SK-N-SH (cell line): ENCODE measurements around the gene GULP1. TPM values are rescaled to one million over a fixed set of nuclear protein-coding genes. Genes with fewer than 3 reads are reported as not detected.
A peak's percentile ranks its signal among the peaks of the same experiment; 100 is the strongest.

Source experiments
- CHD2 ChIP-seq: fragments of 150-350 bp; IDR thresholded peaks from 2 replicates; pipeline ENCODE4 v1.6.1; 2018; ENCODE audit warnings: low read length; ENCODE audit not compliant: partially characterized antibody
- EP300 ChIP-seq, 2 experiments: IDR thresholded peaks; 2 replicates each; pipeline versions ENCODE4 v1.4.0 to v1.6.1; 2012; ENCODE audit warnings: borderline replicate concordance in 1 of 2, low read depth in 1 of 2, low read length in 1 of 2
- FOSL2 ChIP-seq: IDR thresholded peaks from 2 replicates; pipeline ENCODE4 v1.4.0; 2012; ENCODE audit warnings: low read depth, mild to moderate bottlenecking, moderate library complexity, borderline replicate concordance
- FOXJ3 ChIP-seq: sonication (generic); formaldehyde crosslinking; IDR thresholded peaks from 2 replicates; pipeline ENCODE4 v1.5.1; 2020; ENCODE audit warnings: mild to moderate bottlenecking, missing genetic modification reagents
- FOXM1 ChIP-seq: IDR thresholded peaks from 2 replicates; pipeline ENCODE4 v1.4.0; 2012; ENCODE audit warnings: low read depth, mild to moderate bottlenecking
- GATA2 ChIP-seq: sonication (generic); formaldehyde crosslinking; IDR thresholded peaks from 2 replicates; pipeline ENCODE4 v1.5.0; 2020; ENCODE audit warnings: mild to moderate bottlenecking, missing genetic modification reagents
- JUND ChIP-seq: IDR thresholded peaks from 2 replicates; pipeline ENCODE4 v1.4.0; 2012
- MXI1 ChIP-seq: IDR thresholded peaks from 2 replicates; pipeline ENCODE4 v1.6.1; 2012; ENCODE audit warnings: mild to moderate bottlenecking, low read depth, low read length, improper control_type of control experiment
- NFIC ChIP-seq: IDR thresholded peaks from 2 replicates; pipeline ENCODE4 v1.4.0; 2012; ENCODE audit warnings: borderline replicate concordance
- NRF1 ChIP-seq: IDR thresholded peaks from 2 replicates; pipeline ENCODE4 v1.6.1; 2012; ENCODE audit warnings: low read depth, mild to moderate bottlenecking, low read length
- POLR2AphosphoS5 ChIP-seq: IDR thresholded peaks from 2 replicates; pipeline ENCODE4 v1.6.1; 2012; ENCODE audit warnings: low read depth, low read length
- RAD21 ChIP-seq: IDR thresholded peaks from 2 replicates; pipeline ENCODE4 v1.6.1; 2012; ENCODE audit warnings: mild to moderate bottlenecking, low read length
- RFX5 ChIP-seq: IDR thresholded peaks from 2 replicates; pipeline ENCODE4 v1.6.1; 2012; ENCODE audit warnings: mild to moderate bottlenecking, improper control_type of control experiment, low read length
- RXRA ChIP-seq: IDR thresholded peaks from 2 replicates; pipeline ENCODE4 v1.4.0; 2012; ENCODE audit warnings: low read depth, mild to moderate bottlenecking, borderline replicate concordance
- SIN3A ChIP-seq: IDR thresholded peaks from 2 replicates; pipeline ENCODE4 v1.6.1; 2012; ENCODE audit warnings: low read depth, mild to moderate bottlenecking, low read length, moderate library complexity, borderline replicate concordance
- TAF1 ChIP-seq: IDR thresholded peaks from 2 replicates; pipeline ENCODE4 v1.6.1; 2012; ENCODE audit warnings: low read depth, mild to moderate bottlenecking, low read length, moderate library complexity, borderline replicate concordance
- TCF12 ChIP-seq: IDR thresholded peaks from 2 replicates; pipeline ENCODE4 v1.4.0; 2012
- TEAD4 ChIP-seq: IDR thresholded peaks from 2 replicates; pipeline ENCODE4 v1.4.0; 2012; ENCODE audit warnings: mild to moderate bottlenecking, borderline replicate concordance; ENCODE audit not compliant: insufficient read depth
- YY1 ChIP-seq: IDR thresholded peaks from 2 replicates; pipeline ENCODE4 v1.4.0; 2012; ENCODE audit warnings: low read depth, mild to moderate bottlenecking
- polyA plus RNA-seq, 3 experiments: library from polyadenylated mRNA; depleted of rRNA; stranded (reverse); fragments of >200 nt; gene quantifications; 2 replicates each; pipeline ENCODE4 v1.2.3, GENCODE V29; 2012
- TF ChIP-seq, protein P1 (sequence below): IDR thresholded peaks from 2 replicates; pipeline ENCODE4; 2012
- TF ChIP-seq, protein P2 (sequence below): IDR thresholded peaks from 2 replicates; pipeline ENCODE4 v1.6.1; 2012; ENCODE audit warnings: mild to moderate bottlenecking, low read depth, low read length, moderate library complexity
- TF ChIP-seq, protein P3 (sequence below): IDR thresholded peaks from 2 replicates; pipeline ENCODE4 v1.4.0; 2012; ENCODE audit warnings: low read depth, borderline replicate concordance
- TF ChIP-seq, protein P4 (sequence below): fragments of 150-350 bp; IDR thresholded peaks from 2 replicates; pipeline ENCODE4 v1.6.1; 2016; ENCODE audit warnings: mild to moderate bottlenecking, low read depth, low read length

The GULP1 gene
- polyA plus RNA-seq, 1 of the 3 experiments (the other 2 are of a cell fraction) = 33.8 TPM

DNA sequence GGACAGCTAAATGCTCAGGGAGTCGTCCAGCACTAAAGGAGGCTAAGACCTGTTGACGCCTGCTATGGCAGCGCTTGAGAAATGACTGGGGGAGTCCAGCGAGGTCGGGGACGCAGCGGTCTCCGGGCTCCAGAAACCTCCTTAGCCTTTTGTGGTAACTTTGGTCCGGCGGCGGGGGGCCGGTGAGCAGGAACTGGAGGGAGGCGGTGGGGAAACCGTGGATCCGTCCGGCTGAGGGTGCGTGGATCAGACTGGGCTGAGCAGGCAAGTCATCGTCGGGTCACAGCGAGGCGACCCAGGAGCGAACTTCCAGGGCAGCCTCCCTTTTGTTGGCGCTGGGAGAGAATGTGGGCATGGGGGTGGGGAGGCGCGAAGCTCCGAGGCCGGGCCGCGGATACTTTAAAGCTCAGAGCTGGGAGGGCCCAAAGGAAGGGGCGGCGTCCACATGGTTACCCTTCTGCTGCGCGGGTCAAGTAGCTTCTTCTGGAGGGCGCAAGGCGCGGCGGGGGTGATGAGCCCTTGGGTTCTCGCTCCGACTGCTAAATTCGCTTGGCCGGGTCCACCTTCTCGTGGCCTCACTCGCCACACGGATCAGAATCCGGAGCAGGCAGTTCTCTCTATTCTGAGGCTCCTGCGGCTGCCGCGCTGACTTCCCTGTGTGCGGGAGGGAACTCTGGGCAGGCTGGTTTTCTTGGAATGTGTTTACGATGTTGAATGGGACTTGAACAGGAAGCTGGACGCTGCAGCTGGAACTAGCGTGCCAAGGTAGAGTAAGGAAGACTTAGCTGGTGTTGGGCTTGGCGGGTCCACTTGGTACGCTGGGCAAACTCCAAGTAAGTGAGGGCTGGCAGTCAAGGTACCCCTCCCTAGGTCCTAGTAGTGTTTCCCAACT is 920 bp downstream of the GULP1 start (continued):
- peak; percentile 82 for TF ChIP-seq TAF1
- no peak for TF ChIP-seq FOXM1
- peak; percentile 27 for TF ChIP-seq TCF12
- no peak; the same call in 1 of the 2 replicates for TF ChIP-seq NFIC
- TF ChIP-seq EP300 (IDR thresholded peaks at IDR 0.05; ENCODE audit: borderline replicate concordance in 1 of 2, low read depth in 1 of 2, low read length in 1 of 2) = no peak
- peak; percentile 18 for TF ChIP-seq RAD21
- TF ChIP-seq, protein P1, sequence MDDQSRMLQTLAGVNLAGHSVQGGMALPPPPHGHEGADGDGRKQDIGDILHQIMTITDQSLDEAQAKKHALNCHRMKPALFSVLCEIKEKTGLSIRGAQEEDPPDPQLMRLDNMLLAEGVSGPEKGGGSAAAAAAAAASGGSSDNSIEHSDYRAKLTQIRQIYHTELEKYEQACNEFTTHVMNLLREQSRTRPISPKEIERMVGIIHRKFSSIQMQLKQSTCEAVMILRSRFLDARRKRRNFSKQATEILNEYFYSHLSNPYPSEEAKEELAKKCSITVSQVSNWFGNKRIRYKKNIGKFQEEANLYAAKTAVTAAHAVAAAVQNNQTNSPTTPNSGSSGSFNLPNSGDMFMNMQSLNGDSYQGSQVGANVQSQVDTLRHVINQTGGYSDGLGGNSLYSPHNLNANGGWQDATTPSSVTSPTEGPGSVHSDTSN = peak; percentile 24; the same call in 1 of the 2 replicates
- TF ChIP-seq, protein P2, sequence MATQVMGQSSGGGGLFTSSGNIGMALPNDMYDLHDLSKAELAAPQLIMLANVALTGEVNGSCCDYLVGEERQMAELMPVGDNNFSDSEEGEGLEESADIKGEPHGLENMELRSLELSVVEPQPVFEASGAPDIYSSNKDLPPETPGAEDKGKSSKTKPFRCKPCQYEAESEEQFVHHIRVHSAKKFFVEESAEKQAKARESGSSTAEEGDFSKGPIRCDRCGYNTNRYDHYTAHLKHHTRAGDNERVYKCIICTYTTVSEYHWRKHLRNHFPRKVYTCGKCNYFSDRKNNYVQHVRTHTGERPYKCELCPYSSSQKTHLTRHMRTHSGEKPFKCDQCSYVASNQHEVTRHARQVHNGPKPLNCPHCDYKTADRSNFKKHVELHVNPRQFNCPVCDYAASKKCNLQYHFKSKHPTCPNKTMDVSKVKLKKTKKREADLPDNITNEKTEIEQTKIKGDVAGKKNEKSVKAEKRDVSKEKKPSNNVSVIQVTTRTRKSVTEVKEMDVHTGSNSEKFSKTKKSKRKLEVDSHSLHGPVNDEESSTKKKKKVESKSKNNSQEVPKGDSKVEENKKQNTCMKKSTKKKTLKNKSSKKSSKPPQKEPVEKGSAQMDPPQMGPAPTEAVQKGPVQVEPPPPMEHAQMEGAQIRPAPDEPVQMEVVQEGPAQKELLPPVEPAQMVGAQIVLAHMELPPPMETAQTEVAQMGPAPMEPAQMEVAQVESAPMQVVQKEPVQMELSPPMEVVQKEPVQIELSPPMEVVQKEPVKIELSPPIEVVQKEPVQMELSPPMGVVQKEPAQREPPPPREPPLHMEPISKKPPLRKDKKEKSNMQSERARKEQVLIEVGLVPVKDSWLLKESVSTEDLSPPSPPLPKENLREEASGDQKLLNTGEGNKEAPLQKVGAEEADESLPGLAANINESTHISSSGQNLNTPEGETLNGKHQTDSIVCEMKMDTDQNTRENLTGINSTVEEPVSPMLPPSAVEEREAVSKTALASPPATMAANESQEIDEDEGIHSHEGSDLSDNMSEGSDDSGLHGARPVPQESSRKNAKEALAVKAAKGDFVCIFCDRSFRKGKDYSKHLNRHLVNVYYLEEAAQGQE = no peak
- peak; percentile 82 for TF ChIP-seq POLR2AphosphoS5
- TF ChIP-seq CHD2 = peak; percentile 74
- no peak for TF ChIP-seq RFX5
- 0 out of 2 replicates have a peak, but pooled peaks have one; percentile 20 for TF ChIP-seq YY1
- TF ChIP-seq, protein P3, sequence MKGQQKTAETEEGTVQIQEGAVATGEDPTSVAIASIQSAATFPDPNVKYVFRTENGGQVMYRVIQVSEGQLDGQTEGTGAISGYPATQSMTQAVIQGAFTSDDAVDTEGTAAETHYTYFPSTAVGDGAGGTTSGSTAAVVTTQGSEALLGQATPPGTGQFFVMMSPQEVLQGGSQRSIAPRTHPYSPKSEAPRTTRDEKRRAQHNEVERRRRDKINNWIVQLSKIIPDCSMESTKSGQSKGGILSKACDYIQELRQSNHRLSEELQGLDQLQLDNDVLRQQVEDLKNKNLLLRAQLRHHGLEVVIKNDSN = no peak
- TF ChIP-seq FOSL2 = no peak
- TF ChIP-seq FOXJ3 = no peak
- TF ChIP-seq MXI1 = peak; percentile 88
- TF ChIP-seq, protein P4, sequence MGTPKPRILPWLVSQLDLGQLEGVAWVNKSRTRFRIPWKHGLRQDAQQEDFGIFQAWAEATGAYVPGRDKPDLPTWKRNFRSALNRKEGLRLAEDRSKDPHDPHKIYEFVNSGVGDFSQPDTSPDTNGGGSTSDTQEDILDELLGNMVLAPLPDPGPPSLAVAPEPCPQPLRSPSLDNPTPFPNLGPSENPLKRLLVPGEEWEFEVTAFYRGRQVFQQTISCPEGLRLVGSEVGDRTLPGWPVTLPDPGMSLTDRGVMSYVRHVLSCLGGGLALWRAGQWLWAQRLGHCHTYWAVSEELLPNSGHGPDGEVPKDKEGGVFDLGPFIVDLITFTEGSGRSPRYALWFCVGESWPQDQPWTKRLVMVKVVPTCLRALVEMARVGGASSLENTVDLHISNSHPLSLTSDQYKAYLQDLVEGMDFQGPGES = no peak
- TF ChIP-seq NRF1 = no peak
- TF ChIP-seq GATA2 (CRISPR knock-in tag) = 0 out of 2 replicates have a peak, but pooled peaks have one; percentile 20
- 0 out of 2 replicates have a peak, but pooled peaks have one; percentile 8 for TF ChIP-seq TEAD4
- TF ChIP-seq JUND = no peak
- TF ChIP-seq RXRA = peak; percentile 32; the same call in 1 of the 2 replicates
- peak; percentile 80; the same call in 1 of the 2 replicates for TF ChIP-seq SIN3A
